ENCODE data around the gene CRYGN. TPM values are rescaled to one million over a fixed set of nuclear protein-coding genes. Genes with fewer than 3 reads are reported as not detected.

The CRYGN gene
- total and polyA plus RNA-seq, 12 donors, result 0.07 to 0.72 (median 0.22) TPM; not detected in 8

GRCh38 chr7:151435103-151435916 lies 4.6 kb downstream of the CRYGN start:
- DNase-seq (no peak), ATAC-seq (no peak)
- H3K4me1 ChIP-seq, result peaks cover 0 to 20% (median 14%) of the 10 kb centered on the region in 9 donors
- H3K4me3 ChIP-seq, result no peak overlapping the region
- no peaks in the 10 kb centered on the region for H3K9me3 ChIP-seq
- H3K27ac ChIP-seq, result no peak overlapping the region
- WGBS, 2 donors, result 92% methylated on average over 20 of the region's 20 CpGs
- H3K36me3 ChIP-seq, result no peaks in the 10 kb centered on the region
- intact Hi-C loops (cut with DNase I), result loop anchor here in 2 of 10 donors (5.0 kb wide), 1 partner anchor 53 kb away; no protein-coding TSS in a partner anchor
- no peak for TF ChIP-seq CTCF (IDR thresholded peaks at IDR 0.05)
- H3K27me3 ChIP-seq, result peaks cover 0 to 29% (median 26%) of the 10 kb centered on the region in 7 donors

- WGBS, 2 donors, result 91 to 94% methylated on average over 4 of the region's 4 CpGs
- ATAC-seq (no peak), DNase-seq (no peak)
- no peaks in the 10 kb centered on the region for H3K36me3 ChIP-seq
- no peak overlapping the region for H3K27ac ChIP-seq
- intact Hi-C loops (cut with DNase I), result no loop called here
- TF ChIP-seq CTCF (IDR thresholded peaks at IDR 0.05), result no peak
- peaks cover 0 to 21% (median 20%) of the 10 kb centered on the region in 7 donors for H3K27me3 ChIP-seq
- H3K9me3 ChIP-seq, result no peaks in the 10 kb centered on the region
- no peak overlapping the region for H3K4me3 ChIP-seq
- peaks cover 0 to 16% (median 8%) of the 10 kb centered on the region in 9 donors for H3K4me1 ChIP-seq
Observed at GRCh38 chr7:151434549-151434948, 5.4 kb downstream of the CRYGN start.

GRCh38 chr7:151433721-151434400 lies 6.1 kb downstream of the CRYGN start:
- TF ChIP-seq CTCF (IDR thresholded peaks at IDR 0.05), result no peak
- WGBS, 2 donors, result 90 to 91% methylated on average over 15 of the region's 15 CpGs

GRCh38 chr7:151432658-151433521 lies 7.1 kb downstream of the CRYGN start:
- Histone ChIP-seq H3K4me3 (no peak overlapping the region), H3K27ac (no peak overlapping the region), H3K36me3 (no peaks in the 10 kb centered on the region), H3K27me3 (peaks cover 0 to 10% (median 7%) of the 10 kb centered on the region in 7 donors), H3K4me1 (peaks cover 0 to 26% (median 8%) of the 10 kb centered on the region in 9 donors), H3K9me3 (no peaks in the 10 kb centered on the region)
- 75 to 81% methylated on average over 14 of the region's 14 CpGs for WGBS, 2 donors
- no peak for ATAC-seq
- no peak for DNase-seq
- intact Hi-C loops (cut with DNase I), result no loop called here
- TF ChIP-seq CTCF (IDR thresholded peaks at IDR 0.05), result no peak

More at GRCh38 chr7:151433721-151434400, 6.1 kb downstream of the CRYGN start:
- ATAC-seq (no peak), DNase-seq (no peak)
- Histone ChIP-seq H3K4me3 (no peak overlapping the region), H3K27ac (no peak overlapping the region), H3K4me1 (peaks cover 0 to 19% (median 8%) of the 10 kb centered on the region in 9 donors), H3K27me3 (peaks cover 0 to 15% (median 13%) of the 10 kb centered on the region in 7 donors), H3K9me3 (no peaks in the 10 kb centered on the region), H3K36me3 (no peaks in the 10 kb centered on the region)
- intact Hi-C loops (cut with DNase I), result no loop called here

Data from heart right ventricle (tissue), 16 donors.